Activated CD8-positive, alpha-beta T cell treated with anti-CD3 and anti-CD28 coated beads, Interleukin-2, amount 10 ng/mL, durations not matched to agents 7 days and 5 days (primary cell): ENCODE measurements around the gene ADAT3. TPM values are rescaled to one million over a fixed set of nuclear protein-coding genes. Genes with fewer than 3 reads are reported as not detected.

Experiments used
- ATAC-seq: fragments of 150-1000 bp; cut with Tn5 transposase; one replicate; pipeline ENCODE4 v1.10.0; 2021; ENCODE audit warnings: moderate library complexity
- CTCF ChIA-PET: fragments of 350-600 bp; sonication (Branson Sonifier 250); formaldehyde crosslinking; loops from one replicate; lab custom pipeline; 2021; ENCODE audit warnings: antibody characterized with exemption; lab: Charles Lee
- POLR2A ChIA-PET: fragments of 350-600 bp; sonication (Branson Sonifier 250); formaldehyde crosslinking; loops from one replicate; lab custom pipeline; 2021; ENCODE audit warnings: antibody characterized with exemption; lab: Charles Lee
- DNase-seq: peaks from one replicate; pipeline ENCODE4 v3.0.0-alpha.2; 2020
- H3K27ac Mint-ChIP-seq: one replicate; pipeline ENCODE4 v1.8.0; 2021; ENCODE audit warnings: mild to moderate bottlenecking, mixed read lengths
- H3K27me3 Mint-ChIP-seq: one replicate; pipeline ENCODE4 v1.8.0; 2021; ENCODE audit warnings: low read depth, mixed read lengths
- H3K36me3 Mint-ChIP-seq: one replicate; pipeline ENCODE4 v1.8.0; 2021; ENCODE audit warnings: low read depth, mixed read lengths
- H3K4me1 Mint-ChIP-seq: one replicate; pipeline ENCODE4 v1.8.0; 2021; ENCODE audit warnings: low read depth, mixed read lengths
- H3K4me3 Mint-ChIP-seq: one replicate; pipeline ENCODE4 v1.8.0; 2021; ENCODE audit warnings: mild to moderate bottlenecking, mixed read lengths
- H3K9me3 Mint-ChIP-seq: one replicate; pipeline ENCODE4 v1.8.0; 2022; ENCODE audit warnings: mixed read lengths; ENCODE audit not compliant: insufficient read depth
- total RNA-seq, 2 experiments: library from RNA; stranded (reverse); gene quantifications; one replicate each; pipeline ENCODE4 v1.2.3, GENCODE V29; 2021

The ADAT3 gene
- total RNA-seq, 2 experiments from 2014 or later: 9.9 to 11.0 TPM

DNA sequence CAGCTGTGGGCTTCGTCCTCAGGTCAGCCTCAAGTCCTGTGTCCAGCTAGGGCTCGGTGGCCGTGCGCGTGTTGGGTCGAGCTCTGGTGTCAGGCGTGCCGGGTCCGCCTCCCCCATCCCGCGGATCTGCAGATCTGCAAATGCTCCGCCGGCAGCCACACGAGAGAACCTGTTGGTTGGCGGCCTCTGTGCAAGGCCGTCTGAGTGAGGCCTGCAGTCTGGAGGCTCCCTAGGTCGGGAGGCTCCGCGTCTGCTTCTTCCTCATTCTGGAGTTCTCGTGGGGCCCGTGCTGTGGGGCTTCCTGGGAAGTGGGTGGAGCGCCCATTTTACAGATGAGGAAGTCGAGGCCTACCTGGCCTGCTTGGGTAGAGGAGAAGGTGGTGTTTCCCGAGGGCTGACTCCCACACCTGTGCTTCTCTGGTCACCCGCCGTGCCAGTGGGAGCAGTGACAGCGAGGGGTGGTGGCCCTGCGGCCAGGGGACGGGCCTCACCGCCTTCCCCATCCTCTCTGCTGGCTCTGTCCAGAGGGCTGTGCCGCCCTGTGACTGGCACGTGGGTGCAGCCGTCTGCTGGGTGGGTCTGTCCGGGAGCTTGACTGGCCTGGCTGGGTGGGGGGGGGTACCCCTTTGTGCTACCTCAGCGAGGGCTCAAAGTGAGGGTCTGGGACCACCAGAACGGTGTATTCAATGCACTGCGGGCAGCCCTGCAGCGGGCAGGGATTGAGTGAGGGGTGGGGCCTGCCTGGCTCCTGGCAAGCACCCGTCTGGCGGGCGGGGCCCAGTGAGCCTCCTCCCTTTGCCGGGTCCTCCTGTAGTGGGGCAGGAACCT lies 39.1 kb downstream of the ADAT3 start:
- POLR2A ChIA-PET: interaction anchor here (0.7 kb wide), 1 partner anchor 99 kb away, joined by 3 read pairs; no protein-coding TSS in a partner anchor
- ATAC-seq: no peak
- no peak for DNase-seq
- CTCF ChIA-PET: no interaction called here
- Mint-ChIP-seq H3K27ac (peak overlapping the region; percentile 49), H3K9me3 (no peaks in the 10 kb centered on the region), H3K36me3 (peaks cover 27% of the 10 kb centered on the region), H3K27me3 (no peaks in the 10 kb centered on the region), H3K4me1 (peaks cover 32% of the 10 kb centered on the region), H3K4me3 (peak overlapping the region; percentile 40)

DNA sequence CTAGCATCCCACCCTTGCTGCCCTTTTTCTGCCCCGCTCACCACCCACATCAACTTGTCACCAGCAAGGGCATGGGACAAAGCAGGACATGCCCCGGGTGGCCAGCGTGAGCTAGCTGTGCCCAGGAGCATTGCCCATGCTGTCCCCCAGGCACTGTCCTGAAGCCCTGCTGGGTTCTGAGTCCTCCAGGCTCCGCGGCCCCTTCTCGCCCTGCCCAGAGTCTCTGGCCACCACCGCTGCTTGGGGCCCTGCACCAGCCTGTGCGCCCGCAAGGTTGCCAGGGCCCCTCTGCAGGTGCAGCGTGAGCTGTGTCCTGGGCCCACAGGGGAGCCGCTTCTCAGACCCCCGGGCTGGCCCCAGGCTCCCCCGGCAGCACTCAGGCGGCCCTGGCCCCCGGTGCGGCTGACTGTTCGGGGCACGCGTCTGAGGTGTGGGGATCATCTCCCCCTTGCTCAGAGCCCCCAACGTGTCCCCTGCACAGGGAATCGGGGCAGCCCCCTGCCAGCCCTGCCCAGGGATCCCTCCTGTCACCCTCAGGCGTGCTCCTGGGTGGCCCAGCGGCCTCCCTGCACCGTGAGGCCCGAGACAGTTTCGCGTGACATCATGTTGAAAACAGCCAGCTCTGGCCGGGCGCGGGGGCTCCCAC lies 39.8 kb downstream of the ADAT3 start:
- Mint-ChIP-seq H3K9me3 (no peaks in the 10 kb centered on the region), H3K27me3 (no peaks in the 10 kb centered on the region), H3K4me1 (peaks cover 25% of the 10 kb centered on the region), H3K36me3 (peaks cover 27% of the 10 kb centered on the region), H3K4me3 (no peak overlapping the region), H3K27ac (no peak overlapping the region)
- DNase-seq: no peak
- ChIA-PET POLR2A (no interaction called here), CTCF (interaction anchor here (1.3 to 1.5 kb wide), 2 partner anchors 9 to 16 kb away, joined by 4 read pairs; no protein-coding TSS in a partner anchor)
- ATAC-seq: no peak

DNA sequence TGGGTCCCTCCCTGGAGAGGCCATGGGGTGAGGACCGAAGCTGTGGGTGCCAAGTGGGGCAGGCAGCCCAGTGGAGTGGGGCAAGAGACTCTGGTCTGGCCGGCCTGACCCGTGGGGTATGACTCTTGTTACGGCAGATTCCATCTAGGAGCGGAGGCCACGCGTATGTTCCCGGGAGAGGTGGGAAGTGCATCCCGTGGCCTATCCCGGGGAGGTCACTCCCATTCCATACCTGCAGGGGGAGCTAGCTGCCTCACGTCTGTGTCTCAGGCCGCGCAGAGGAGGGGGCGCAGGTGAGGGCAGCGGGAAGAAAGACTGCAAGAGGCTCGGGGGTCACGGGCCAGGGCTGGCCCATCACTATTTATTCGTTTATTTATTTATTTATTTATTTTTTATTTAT lies 40.7 kb downstream of the ADAT3 start:
- H3K4me3 Mint-ChIP-seq: no peak overlapping the region
- no peaks in the 10 kb centered on the region for H3K27me3 Mint-ChIP-seq
- no peaks in the 10 kb centered on the region for H3K9me3 Mint-ChIP-seq
- ChIA-PET CTCF (interaction anchor here (0.7 to 1.5 kb wide), 4 partner anchors 10 to 48 kb away, joined by 3 to 4 read pairs (median 4); no protein-coding TSS in a partner anchor), POLR2A (no interaction called here)
- DNase-seq (peak; percentile 40), ATAC-seq (no peak)
- H3K4me1 Mint-ChIP-seq: peaks cover 25% of the 10 kb centered on the region
- peaks cover 26% of the 10 kb centered on the region for H3K36me3 Mint-ChIP-seq
- H3K27ac Mint-ChIP-seq: no peak overlapping the region

DNA sequence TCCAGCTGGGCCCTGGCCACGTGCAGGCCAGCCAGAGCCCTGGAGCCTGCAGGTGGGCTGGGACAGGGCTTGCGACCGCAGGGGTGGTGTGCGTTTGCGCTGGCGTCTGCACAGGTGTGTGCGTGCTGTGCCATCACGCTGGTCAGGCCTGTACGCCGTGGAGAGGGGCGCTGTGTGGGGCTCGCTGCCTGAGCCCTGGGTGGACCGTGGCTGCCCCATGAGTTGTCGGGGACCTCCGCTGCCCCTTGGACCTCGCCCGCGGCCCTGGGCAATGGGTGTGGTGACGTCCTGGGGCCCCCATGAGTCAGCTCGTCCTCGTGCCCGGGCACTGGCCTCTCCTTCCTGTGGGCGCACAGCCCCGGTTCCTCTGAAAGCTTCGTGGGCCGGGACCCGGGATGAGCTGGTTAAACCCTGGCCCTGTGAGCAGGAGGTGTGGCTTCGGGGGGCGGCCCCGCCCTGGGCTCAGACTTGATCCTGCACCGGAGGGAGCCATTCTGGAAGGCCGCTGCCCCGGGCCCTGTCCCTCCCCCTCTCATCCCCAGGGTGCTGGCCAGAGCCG lies 42.5 kb downstream of the ADAT3 start:
- no peak for ATAC-seq
- no peak for DNase-seq
- no peaks in the 10 kb centered on the region for H3K27me3 Mint-ChIP-seq
- no peak overlapping the region for H3K27ac Mint-ChIP-seq
- no peaks in the 10 kb centered on the region for H3K9me3 Mint-ChIP-seq
- peaks cover 25% of the 10 kb centered on the region for H3K36me3 Mint-ChIP-seq
- no peak overlapping the region for H3K4me3 Mint-ChIP-seq
- POLR2A ChIA-PET: no interaction called here
- CTCF ChIA-PET: no interaction called here
- peaks cover 26% of the 10 kb centered on the region for H3K4me1 Mint-ChIP-seq

DNA sequence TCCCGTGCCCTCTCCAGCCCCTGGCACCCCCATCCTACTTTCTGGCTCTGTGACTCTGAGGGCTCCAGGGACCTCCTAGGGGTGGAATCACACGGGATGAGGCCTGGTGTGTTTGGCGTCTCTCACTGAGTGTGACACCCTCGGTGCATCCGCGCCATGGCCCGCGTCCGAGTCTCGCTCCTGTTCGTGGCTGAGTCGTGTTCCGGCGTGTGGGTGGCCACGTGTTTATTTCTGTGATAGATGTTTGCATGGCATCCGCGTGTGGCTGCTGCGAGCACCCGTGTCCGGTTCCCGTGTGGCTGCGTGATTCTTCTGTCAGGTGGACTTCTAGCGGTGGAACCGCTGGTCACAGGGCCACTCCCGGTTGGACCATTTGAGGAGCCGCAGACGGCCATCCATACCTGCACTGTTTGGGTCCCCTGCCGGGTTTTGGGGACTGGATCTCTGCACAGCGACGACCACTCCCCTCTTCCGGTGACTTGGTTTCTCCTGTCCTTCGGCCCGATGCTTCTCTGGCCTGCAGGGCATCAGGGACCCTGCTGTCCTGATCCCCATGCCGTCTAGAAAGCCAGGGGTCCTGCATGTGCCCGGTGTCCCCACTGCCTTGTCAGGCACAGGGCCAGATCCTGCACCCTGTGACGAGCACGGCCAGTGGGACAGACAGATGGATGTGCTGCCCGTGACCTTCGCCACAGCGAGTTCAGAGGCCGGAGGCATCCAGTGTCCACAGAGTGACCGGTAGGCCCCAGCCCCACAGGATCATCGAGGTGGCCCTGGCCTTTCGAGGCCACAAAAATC lies 44.3 kb downstream of the ADAT3 start:
- Mint-ChIP-seq H3K4me1 (peaks cover 11% of the 10 kb centered on the region), H3K27ac (no peak overlapping the region), H3K4me3 (no peak overlapping the region), H3K36me3 (peaks cover 20% of the 10 kb centered on the region), H3K9me3 (no peaks in the 10 kb centered on the region), H3K27me3 (no peaks in the 10 kb centered on the region)
- ChIA-PET POLR2A (no interaction called here), CTCF (no interaction called here)
- ATAC-seq (no peak), DNase-seq (no peak)

- POLR2A ChIA-PET: interaction anchor here (0.5 kb wide), 1 partner anchor 19 kb away, joined by 3 read pairs; no protein-coding TSS in a partner anchor
- Mint-ChIP-seq H3K4me3 (no peak overlapping the region), H3K36me3 (peaks cover 20% of the 10 kb centered on the region), H3K27me3 (no peaks in the 10 kb centered on the region), H3K9me3 (no peaks in the 10 kb centered on the region), H3K27ac (no peak overlapping the region), H3K4me1 (peaks cover 10% of the 10 kb centered on the region)
- no peak for DNase-seq
- ATAC-seq: no peak
- CTCF ChIA-PET: no interaction called here
Measured at GRCh38 chr19:1950640-1951039, 45.4 kb downstream of the ADAT3 start.

DNA sequence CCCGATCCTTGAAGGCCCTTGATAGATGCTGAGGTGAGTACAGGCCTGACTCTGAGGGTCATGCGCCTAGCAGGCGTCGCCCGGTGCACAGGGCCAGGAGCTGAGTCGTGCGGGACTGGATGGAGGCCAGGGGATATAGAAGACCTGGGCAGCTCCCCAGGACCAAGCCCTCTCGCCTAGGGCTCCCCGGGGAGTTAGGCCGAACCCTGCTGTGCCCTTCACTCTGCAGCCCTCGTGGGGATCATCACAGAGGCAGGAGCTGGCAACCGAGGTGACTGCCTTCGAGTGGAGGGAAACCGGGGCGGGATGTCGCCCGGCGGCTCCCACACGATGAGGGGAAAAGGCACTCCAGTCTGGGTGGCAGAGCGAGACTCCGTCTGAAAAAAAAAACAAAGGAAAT lies 47.4 kb downstream of the ADAT3 start:
- CTCF ChIA-PET: no interaction called here
- Mint-ChIP-seq H3K27ac (no peak overlapping the region), H3K4me3 (no peak overlapping the region), H3K36me3 (peaks cover 17% of the 10 kb centered on the region), H3K9me3 (no peaks in the 10 kb centered on the region), H3K4me1 (peaks cover 6% of the 10 kb centered on the region), H3K27me3 (no peaks in the 10 kb centered on the region)
- POLR2A ChIA-PET: no interaction called here
- DNase-seq: no peak
- no peak for ATAC-seq

- Mint-ChIP-seq H3K27me3 (no peaks in the 10 kb centered on the region), H3K9me3 (no peaks in the 10 kb centered on the region), H3K4me1 (peaks cover 6% of the 10 kb centered on the region), H3K4me3 (no peak overlapping the region), H3K36me3 (peaks cover 17% of the 10 kb centered on the region), H3K27ac (no peak overlapping the region)
- no peak for DNase-seq
- ChIA-PET POLR2A (no interaction called here), CTCF (no interaction called here)
- no peak for ATAC-seq
Measured at GRCh38 chr19:1953037-1953436, 47.8 kb downstream of the ADAT3 start.

DNA sequence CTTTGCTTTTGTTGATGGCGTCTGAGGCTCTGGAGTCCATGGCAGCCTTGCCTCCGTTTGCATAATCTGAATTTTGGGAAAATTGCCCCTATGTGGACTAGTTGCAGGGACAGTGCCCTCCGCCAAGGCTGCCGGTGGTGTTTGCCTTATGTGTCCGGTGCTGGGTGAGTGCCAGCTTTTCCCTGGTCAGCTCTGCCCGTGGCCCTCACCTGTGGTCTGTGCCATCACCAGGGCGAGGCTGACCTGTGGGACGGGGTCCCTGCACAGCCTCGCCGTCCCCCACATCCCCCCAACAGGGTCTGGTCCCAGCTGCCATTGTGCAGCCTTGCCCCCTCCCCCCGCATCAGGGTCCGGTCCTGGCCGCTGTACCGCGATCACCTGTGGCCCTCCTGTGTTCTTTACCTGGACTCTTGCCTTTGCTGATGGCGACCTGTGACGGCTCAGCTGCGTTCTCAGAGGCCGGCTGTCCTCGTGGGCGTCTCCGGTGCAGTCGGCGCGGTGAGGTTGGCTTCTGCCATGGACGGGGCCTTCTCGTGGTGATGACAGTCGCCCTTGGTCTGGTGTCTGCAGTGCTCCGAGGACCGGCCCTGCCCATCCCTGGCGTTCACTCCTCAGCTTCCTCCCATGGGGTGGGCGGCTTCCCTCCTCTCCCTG lies 48.4 kb downstream of the ADAT3 start:
- Mint-ChIP-seq H3K36me3 (peaks cover 15% of the 10 kb centered on the region), H3K27ac (no peak overlapping the region), H3K27me3 (no peaks in the 10 kb centered on the region), H3K4me1 (peaks cover 6% of the 10 kb centered on the region), H3K4me3 (no peak overlapping the region), H3K9me3 (no peaks in the 10 kb centered on the region)
- ATAC-seq (no peak), DNase-seq (no peak)
- POLR2A ChIA-PET: no interaction called here
- CTCF ChIA-PET: no interaction called here

DNA sequence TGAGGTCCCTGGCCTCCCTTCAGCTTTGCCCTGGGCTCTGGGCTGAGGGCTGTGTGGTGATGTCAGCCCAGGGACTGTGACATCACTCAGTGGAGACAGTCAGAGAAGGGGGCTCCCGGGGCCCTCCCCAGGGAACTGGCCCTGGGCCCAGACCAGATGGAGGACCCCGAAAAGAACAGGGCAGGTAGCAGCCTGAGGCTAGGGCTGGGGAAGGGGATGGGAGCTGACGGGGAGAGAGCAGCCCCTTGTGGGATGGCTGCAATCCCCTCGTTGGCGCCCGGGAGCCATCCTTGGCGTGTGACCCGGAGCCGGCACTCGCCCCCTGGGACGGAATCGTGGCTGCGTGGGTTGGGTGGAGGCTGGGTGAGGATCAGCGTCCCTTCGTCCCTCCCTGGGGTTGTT lies 49.3 kb downstream of the ADAT3 start:
- H3K27ac Mint-ChIP-seq: no peak overlapping the region
- H3K27me3 Mint-ChIP-seq: no peaks in the 10 kb centered on the region
- peaks cover 6% of the 10 kb centered on the region for H3K4me1 Mint-ChIP-seq
- no peaks in the 10 kb centered on the region for H3K9me3 Mint-ChIP-seq
- CTCF ChIA-PET: no interaction called here
- POLR2A ChIA-PET: no interaction called here
- DNase-seq (no peak), ATAC-seq (no peak)
- peaks cover 10% of the 10 kb centered on the region for H3K36me3 Mint-ChIP-seq
- H3K4me3 Mint-ChIP-seq: no peak overlapping the region
